ENCODE data around the gene CXorf58.

DNA sequence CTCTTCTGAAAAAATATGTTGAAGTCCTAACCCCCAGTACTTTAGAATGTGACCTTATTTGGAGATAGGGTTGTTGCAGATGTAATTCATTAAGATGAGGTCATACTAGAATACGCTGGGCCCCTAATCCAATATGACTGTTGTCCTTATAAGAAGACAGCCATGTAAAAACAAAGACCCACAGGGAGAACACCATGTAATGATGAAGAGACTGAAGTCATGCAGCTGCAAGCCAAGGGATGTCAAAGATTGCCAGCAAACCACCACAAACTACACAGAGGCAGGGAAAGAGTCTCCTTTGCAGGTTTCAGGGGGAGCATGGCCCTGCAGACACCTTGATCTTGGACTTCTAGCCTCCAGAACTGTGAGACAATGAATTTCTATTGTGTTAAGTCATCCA lies 37.4 kb downstream of the CXorf58 start:
- TF ChIP-seq, protein P1, sequence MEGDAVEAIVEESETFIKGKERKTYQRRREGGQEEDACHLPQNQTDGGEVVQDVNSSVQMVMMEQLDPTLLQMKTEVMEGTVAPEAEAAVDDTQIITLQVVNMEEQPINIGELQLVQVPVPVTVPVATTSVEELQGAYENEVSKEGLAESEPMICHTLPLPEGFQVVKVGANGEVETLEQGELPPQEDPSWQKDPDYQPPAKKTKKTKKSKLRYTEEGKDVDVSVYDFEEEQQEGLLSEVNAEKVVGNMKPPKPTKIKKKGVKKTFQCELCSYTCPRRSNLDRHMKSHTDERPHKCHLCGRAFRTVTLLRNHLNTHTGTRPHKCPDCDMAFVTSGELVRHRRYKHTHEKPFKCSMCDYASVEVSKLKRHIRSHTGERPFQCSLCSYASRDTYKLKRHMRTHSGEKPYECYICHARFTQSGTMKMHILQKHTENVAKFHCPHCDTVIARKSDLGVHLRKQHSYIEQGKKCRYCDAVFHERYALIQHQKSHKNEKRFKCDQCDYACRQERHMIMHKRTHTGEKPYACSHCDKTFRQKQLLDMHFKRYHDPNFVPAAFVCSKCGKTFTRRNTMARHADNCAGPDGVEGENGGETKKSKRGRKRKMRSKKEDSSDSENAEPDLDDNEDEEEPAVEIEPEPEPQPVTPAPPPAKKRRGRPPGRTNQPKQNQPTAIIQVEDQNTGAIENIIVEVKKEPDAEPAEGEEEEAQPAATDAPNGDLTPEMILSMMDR (conservative IDR thresholded peaks at IDR 0.05), result no peak
- TF ChIP-seq ZFX (IDR thresholded peaks at IDR 0.05), result no peak
